ENCODE data around the gene GPR25.

GPR25 gene

DNA sequence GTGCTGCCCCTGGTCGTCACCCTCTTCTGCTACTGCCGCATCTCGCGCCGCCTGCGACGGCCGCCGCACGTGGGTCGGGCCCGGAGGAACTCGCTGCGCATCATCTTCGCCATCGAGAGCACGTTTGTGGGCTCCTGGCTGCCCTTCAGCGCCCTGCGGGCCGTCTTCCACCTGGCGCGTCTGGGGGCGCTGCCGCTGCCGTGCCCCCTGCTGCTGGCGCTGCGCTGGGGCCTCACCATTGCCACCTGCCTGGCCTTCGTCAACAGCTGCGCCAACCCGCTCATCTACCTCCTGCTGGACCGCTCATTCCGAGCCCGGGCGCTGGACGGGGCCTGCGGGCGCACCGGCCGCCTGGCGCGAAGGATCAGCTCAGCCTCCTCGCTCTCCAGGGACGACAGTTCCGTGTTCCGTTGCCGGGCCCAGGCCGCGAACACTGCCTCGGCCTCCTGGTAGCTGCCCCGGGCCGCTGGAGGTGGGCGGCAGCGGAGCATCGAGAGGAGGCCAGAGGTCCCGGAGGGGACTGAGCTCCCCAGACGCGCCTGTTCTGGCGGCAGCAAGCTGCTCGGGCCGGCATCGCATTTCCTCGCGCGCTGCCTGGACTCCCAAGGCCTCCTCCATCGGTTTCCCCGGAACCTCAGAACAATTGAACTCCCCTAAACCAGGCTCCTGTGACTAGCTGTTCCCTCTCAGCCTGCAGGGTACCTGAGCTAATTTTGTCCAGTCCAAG is 1.1 kb downstream of the GPR25 start:
- no peak for FAIRE-seq

DNA sequence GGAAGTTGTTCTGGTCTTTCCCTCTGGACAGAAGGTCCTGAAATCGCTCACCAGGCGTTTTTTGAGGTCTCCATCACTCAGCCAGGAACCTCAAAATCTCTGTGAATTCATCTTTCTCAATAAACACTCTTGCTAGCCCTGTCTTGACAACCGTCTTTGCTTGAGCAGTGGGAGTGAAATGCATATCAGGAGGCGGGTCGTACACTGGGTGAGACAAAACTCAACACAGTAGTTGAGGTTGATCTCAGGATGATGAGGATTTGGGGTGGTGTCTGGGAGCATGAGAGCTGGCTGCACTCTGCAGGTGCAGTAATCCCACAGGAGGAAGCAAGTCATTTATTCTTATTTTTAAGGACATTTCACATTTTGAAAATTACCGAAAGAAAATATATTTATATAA is 1.9 kb downstream of the GPR25 start:
- FAIRE-seq = no peak

DNA sequence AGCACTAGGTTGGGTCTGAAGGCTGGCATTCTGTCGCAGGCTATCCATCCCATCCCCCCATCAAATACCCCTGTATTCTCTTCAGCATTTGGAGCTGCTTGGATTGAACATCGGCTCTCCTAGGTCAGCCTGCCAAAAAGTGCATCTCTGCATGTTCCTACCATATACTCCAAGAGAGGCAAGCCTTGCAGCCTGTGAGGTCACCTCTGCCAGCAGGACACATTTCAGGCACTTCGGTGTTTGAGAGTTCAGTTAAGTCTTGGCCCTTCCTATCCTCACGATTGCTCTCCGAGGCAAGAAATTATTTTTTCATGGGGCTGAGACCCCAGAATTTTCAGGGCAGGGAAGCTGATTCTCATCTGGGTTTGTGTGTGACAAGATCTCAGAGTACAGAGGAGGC is 2.6 kb downstream of the GPR25 start:
- no peak for FAIRE-seq

DNA sequence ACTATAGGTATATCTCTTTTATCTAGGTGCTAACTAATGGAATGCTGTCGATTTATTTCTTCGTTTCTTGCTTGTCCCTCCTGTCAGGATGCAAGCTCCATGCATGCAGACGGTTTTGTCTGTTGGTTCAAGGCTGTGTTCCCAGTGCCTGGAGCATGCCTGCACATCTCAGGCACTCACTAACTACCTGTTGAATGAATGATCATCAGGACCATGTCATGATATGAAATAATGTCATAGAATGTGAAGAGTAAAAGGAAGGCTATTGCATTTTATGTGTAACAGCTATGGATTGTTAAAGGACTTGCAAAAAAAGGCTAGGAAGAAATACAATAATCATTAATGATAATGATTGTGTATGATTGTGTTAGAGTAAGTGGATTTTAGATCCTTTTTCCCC is 4.2 kb downstream of the GPR25 start:
- FAIRE-seq = no peak

DNA sequence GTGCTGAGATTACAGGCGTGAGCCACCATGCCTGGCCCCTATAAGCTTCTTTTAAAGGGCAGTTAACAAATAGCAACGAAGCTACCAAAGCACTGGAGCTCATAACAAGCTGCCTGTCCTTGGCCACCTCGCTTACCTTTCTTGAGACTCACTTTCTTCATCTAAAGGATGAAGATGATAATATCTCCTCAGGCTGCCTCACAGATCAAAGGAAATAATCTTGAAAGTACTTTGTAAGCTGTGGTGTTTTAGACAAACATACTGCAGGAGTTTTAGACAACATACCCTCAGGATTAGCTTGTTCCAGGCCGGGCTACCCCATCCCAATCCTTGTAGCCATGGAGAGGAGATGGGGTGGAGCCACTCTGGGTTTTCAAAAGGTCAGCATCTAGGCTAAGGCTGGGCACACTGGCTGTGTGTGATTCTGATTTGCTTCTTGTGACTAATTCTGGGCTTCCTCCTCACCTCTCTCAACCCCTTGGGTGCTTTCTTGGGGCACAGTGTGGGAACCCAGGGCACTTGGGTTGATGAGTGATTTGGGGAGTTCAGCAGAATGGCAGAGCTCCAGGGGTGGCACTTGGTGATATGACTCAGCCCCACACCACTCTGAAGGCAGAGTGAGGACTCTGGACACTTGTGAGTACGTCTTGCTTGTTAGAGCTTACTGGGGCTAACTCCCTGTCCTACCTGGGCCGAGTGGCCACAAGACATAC is 5.2 kb downstream of the GPR25 start:
- FAIRE-seq = no peak

GRCh38 chr1:200880212-200880611 is 7.4 kb downstream of the GPR25 start:
- FAIRE-seq = no peak

DNA sequence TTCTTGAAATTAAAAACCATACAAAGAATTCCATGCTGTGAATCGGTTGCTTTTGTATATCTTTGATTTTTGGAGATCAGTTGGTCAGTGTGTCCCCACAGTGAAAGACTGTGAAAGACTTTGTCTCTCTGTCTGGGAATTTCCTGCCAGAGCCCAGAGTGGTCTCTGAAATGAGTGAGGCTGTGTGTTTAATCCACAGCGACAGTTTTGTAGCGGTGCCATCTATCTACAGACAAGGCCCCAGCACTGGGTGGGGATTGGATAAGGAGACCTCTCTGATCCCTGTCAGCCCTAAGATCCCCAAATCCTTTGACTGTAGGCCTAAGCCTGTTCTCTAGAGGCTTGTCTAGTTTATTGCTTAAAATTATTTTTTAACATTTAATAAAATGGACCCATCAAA is 10.3 kb downstream of the GPR25 start:
- no peak for FAIRE-seq

GRCh38 chr1:200885623-200886402 is 13.0 kb downstream of the GPR25 start:
- FAIRE-seq = no peak

DNA sequence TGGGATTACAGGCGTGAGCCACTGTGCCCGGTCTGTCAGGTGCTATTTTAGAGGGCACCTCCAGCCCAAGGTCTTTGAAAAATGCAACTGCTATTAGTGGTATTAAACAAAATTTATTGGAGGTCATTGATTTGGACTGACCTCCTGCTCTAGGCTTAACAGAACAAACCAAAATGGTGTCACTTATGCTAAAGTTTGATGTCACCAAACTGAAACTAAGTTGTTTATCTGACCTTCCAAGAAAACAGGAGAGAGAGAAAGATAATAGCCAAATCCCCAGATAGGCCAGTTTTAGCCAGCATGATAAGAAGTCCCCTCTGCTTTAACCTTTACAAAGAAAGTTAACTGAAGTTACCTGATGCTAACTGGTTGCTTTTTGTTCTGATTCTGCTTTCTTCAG is 13.8 kb downstream of the GPR25 start:
- no peak for FAIRE-seq

DNA sequence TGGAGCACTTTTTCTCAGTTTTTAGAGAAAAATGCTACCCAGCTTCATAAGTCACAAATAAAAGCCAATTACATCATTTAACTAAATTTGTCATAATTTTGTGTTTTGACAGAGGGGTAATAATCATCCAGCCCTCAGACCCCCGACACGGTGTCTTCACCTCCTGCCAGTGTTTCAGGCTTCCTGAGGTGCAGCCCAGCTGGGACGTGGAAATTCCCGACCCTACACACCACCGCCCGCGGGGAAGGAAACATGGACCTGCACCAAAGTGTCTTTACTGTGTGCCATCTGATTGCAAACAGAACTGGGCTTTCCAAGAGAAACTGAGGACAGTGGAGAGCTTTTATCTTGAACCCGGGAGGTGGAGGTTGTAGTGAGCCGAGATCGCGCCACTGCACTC is 14.3 kb downstream of the GPR25 start:
- FAIRE-seq = no peak

DNA sequence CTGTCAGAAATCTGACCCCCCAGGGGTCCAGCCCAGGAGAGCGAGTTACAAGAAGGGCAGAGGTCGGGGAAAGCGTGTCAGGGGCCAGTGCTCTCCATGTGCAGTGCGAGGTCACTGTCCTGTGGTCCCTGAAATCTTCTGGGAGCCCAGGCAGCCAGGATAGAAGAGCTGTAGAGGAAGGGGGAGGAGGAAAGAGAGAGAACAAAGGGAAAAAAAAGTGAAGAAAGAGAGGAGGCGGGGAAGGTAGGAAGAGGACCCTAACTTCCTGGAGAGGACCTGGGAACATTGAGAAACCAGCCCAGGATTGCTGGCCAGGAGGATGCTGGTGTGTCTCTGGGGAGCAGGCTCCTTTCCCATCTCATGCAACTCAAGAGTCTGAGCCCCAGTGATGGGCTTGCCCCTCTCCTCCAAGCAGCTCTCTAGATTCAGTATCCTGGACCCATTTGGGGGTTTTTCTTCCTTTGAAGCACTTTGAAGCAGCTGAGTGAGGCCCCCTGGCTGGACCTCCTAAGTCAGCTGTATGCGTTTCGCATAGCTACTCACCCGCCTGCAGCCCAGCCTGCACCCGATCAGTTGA is 15.1 kb downstream of the GPR25 start:
- FAIRE-seq = no peak

DNA sequence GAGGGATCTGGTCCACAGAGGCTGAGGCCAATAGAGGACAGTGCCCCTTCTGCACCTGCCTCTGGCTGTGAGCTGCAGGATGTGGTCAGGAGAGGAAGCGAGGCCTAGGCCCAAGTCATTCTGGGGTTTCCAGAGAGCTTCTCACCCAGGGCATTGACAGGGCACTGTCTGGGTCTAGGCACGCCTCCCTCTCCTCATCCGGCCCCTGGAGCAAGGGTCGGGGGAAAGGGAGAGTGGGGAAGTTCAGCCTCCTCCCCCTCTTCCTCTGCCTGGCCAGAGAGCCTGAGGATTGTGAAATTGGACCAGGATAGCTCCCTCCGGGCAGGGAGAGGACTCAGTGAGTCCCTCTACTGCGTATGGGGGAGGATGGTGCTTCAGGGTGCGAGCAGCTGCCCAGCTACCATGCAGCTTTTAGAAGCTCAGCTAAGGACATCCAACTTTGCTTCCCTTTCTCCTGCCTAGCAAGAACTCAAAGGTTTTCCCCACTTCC is 15.6 kb downstream of the GPR25 start:
- no peak for FAIRE-seq

DNA sequence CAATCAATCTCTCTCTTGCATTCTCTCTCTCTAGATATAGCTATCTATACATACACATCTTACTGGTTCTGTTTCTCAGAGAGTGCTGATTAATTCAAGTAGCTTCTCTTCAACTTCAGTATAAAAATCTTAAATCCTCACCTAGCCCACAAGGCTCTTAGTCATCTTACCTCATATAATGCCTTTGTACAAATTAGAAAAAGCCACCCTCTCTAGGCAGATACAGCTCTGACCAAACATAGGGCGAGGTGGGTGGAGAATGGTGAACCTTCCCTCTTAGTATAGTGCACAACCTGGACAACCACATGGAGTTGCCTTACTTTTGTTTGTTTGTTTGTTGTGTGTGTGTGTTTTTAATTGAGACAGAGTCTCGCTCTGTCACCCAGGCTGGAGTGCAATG is 16.8 kb downstream of the GPR25 start:
- no peak for FAIRE-seq

GRCh38 chr1:200890027-200890426 is 17.2 kb downstream of the GPR25 start:
- FAIRE-seq = no peak

DNA sequence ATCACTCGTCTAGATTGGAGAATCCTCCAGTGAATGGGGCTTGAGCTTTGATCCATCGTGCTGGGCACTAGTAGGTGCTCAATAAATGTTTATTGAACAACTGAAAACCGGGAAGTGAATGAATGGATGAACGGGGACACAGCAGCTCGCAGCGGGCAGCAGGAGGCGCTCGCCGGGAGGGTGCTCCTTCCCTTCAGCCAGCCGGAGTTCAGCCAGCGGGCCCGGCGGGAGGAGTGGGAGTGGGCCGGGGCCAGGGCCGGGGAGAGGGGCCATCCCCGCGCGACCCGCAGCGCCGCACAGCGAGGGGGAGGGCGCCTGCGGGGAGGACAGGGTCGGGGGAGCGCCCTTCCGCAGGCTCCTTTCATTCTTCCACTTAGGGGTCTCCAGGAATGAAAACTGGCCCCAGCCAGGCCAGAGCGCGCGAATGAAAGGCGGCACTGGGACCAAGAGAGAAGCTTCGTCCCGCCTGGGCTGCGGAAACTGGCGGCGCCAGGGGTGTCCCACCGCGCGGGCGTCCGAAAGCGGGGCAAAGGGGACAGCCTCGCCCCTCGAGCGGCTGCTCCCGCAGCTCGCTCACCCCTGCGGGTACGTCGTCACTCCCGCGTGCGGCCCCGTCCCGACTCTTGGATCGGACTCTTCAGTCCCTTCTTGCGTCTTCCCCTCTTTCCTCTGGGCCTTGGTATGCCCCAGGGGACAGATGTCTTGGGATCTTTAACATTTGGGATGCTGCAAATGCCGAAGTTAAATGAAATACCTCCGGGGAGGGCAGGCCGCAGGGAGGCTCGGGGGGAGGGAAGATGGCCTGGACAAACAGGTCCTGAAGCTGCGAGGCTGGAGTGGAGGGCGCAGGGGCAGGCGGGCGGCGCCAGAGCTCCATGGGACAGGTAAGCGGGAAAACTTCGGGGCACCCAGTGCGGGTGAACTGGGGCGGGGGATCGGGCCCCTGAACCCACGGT is 18.3 kb downstream of the GPR25 start:
- FAIRE-seq = no peak

DNA sequence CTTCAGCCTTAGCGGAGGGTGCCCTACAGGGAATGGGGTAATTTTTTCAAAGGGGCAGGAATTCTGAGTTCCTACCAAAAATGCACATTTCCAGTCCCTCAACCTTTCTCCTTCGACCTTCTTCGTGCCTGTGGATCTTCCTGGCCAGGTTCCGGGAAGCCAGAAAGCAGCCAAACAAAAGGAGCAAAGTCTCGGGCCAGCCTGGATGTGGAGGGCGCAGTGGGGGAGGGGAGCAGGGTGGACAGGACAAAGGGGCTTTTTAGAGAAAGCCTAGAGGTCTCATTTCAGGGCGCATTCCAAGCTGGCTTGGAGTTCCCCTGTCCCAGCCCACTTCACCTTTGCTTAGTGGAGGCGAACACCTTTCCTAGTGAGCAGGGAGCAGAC is 19.0 kb downstream of the GPR25 start:
- FAIRE-seq = no peak

GRCh38 chr1:200892546-200892945 is 19.8 kb downstream of the GPR25 start:
- no peak for FAIRE-seq

- no peak for FAIRE-seq
Measured at GRCh38 chr1:200892958-200893357, 20.2 kb downstream of the GPR25 start.

- FAIRE-seq = no peak
Measured at GRCh38 chr1:200893411-200893901, 20.7 kb downstream of the GPR25 start.

DNA sequence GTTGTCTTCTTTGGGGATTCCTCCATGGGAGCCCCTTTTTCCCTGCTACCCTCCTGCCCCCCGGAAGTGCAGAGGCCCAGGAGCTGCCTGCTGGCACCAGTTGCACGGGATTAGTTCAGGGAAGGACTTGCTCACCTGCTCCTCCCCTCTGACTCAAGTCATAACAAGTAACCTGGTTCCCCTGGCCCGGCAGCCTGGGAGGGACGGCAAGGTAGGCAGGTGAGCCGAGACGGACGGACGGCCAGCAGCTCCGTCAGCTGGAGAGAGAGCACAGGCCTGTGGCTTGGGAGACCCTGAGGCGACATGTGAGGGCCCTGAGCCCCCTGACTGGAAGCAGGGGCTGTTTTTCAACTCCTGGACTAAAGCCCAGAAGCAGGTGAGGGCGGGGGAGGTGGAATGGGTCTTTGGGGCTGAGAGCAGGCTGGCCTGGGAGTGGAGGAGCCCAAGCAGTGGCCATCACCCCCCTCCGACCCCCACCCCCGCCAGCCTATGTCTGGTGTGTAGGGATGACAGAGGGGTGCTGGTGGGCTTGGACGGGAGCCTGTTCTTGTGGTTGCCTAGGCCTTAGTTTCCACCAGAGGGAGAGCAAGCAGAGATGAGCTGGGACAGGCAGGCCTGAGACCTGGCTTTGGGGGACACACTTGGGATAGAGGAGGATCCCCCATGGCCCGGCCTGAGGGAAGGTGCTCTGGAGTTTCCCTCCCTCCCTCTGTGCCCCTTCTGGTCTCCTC is 22.1 kb downstream of the GPR25 start, which contains the start of gene INAVA:
Gene INAVA (plus strand): TSS at position 189 of the 731 bp plus-strand sequence. CDS start 3,501 bp downstream, outside the sequence.
- FAIRE-seq = no peak

GRCh38 chr1:200895443-200895789 is 22.6 kb downstream of the GPR25 start:
- no peak for FAIRE-seq
